DMS79 treated with DMSO at 0.1 percent for 48 hours (cell line): ENCODE results near the gene PKD2L1.

Experiments used
- DNase-seq: peaks from one replicate; lab custom pipeline; 2025; lab: John Stamatoyannopoulos, UW

The PKD2L1 gene

DNA sequence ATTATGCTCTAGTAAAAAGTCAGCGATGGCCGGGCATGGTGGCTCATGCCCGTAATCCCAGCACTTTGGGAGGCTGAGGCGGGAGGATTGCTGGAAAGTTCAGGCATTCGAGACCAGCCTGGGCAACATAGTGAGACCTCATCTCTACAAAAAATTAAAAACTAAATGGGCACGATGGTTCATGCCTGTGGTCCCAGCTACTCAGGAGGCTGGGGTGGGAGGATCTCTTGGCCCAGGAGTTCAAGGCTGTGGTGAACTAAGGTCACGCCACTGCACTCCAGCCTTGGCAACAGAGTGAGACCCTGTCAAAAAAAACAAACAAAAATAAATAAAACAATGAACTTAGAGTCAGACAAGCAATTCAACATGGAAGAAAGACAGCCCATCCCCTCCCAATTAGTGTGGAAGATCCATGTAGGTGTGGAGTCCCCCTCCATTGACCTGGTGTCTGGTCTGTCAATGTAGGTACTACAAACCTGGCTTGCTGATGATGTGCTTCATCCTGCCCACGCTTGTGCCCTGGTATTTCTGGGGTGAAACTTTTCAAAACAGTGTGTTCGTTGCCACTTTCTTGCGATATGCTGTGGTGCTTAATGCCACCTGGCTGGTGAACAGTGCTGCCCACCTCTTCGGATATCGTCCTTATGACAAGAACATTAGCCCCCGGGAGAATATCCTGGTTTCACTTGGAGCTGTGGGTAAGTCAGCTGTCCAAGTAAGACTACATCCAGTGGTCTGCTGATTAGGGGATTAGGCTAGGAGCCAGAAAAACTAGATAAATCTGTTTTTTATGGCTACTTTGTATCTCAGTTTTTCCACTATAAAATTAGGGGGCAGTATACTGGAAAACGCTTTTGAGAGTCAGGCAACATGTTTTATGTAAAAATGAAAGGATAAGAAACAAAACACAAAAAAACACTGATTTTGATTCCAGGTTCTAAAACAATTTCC, 26.3 kb upstream of the PKD2L1 start:
- DNase-seq: no peak

DNA sequence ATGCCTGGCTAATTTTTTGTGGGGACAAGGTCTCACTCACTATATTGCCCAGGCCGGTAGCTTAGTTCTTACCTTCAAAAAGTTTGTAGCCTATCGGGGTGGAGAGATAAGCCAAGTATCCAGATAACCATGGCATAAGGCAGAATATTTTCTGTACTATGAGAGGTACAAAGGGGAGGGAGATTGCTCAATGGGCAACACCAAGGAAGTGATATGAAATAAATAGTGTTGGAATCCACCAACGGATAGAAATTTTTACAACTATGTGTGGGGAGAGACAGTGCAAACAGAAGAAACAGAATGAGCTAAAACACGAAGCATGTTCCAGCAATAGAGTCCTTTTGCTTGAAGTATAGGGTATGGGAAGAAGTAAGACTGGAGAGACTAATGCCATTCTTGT, 25.1 kb upstream of the PKD2L1 start:
- DNase-seq: no peak

DNA sequence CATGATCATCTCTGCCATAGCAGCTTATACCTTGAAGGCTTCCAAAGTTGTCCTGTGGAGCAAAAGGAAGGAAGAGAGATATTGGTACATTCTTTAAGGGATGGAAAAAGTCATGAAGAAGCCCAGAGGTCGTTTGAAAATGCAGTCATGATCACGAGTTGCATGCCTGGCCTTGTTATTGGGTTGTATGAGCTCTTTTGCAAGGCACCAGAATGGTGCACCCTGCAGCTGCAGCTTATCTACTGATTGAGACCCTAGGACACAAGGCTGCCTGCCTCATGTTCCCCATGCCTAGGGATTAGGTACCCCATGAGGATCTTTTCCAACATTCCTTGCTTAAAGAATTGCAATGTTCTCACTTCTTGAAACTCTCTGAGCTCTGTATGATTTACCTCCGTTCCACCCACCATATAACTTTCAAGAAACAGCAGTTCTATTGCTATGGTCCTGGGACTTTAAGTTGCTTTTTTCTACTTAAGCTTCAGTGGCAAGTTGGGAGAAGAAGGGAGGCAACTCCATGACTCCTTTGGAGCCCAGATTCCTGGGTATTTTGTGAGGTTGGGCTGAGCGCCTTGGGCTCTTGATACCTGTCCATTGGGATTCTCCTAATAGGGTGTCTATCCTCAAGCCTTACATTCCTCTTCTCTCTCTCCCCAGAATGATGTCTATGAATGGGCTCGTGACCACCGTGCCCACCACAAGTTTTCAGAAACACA, 23.9 kb upstream of the PKD2L1 start:
- DNase-seq: no peak

DNA sequence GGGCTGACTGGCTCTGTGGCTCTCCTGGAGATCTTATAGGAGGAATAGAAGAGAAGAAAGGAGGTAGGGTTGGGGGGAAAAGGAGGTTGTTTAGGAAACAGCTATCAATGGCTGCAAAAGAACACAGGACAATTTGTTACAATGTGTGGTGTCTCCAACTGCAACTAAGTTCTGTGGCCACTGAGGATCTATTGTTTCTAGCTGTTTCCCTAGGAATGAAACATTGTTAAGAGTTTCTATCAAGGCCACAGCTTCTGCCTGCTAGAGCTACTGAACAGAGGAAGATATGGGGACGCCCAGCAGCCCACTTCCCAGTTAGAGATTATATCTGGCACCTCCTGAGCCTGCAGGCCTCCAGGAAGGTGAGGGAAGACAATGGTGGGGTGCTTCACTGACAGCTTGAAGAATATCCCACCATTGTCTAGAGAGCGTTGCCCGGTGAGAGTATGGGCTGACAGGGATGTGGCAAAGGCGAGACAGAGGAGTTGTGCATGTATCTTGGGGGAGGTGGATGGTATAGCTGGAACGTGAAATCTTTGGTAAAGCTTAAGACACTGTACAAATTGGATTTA, 21.0 kb upstream of the PKD2L1 start:
- DNase-seq: no peak

DNA sequence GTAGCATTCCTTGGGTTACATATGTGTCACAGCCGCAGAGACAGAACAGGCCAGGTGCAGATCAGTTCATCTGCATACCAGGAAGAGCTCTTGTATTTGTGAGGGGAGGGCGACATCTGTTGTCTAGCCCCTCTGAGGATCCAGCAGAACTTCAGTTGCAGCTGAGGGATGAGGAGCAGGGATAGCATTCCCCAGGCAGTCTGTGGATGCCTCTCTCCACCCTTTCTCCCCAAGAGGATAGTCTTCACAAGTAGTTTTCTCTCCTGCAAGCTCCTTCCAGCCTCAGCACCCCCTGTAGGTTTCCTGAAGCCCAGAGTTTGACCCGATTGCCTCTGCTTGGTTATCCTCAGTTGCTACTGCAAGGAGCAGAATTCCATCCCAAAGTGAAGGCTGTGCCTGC, 19.6 kb upstream of the PKD2L1 start:
- DNase-seq: no peak

DNA sequence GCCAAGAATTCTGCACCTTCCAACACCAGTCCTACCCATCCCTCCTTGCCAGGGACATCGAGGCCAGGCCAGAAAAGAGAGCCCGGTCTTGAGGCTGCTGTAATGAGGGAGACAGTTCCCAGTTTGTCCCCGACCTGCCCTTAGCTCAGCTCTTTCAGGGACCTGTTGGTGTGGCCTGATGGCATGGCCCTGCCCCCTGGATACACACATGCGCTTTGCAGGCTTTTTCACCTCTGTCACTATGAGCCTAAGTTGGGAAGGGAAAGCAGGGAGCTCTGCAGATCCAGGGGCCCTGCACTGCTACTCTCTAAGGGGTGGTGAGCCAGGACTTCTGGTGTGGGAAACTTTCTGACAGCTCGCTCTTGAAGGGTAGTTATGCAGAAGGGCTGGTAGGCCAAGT, 19.1 kb upstream of the PKD2L1 start:
- no peak for DNase-seq

DNA sequence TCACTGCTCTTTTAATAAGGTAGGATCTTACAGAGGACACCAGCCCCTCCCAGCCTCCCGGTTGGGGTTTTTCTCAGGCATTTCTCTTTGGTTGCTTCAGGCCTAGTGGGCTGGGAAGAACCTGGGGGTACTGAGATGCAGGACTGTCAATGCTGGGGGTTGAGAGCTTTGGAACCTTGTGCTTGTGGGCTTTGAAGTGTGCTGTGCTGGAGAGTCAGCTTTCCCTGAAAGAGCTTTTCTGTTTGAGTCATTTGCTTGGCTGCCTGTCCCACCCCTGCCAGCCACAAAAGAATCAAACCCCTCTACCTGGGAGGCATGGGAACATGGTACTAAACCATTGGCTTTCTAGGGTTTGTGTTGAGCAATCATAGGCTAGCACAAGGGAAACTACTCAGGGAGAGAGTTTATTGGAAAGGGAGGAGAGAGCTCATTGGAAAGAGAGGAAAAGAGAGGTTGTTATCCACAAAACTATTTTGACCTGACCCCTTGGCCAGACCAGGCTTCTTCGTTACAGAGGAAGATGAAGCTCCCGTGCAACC, 18.4 kb upstream of the PKD2L1 start:
- no peak for DNase-seq

DNA sequence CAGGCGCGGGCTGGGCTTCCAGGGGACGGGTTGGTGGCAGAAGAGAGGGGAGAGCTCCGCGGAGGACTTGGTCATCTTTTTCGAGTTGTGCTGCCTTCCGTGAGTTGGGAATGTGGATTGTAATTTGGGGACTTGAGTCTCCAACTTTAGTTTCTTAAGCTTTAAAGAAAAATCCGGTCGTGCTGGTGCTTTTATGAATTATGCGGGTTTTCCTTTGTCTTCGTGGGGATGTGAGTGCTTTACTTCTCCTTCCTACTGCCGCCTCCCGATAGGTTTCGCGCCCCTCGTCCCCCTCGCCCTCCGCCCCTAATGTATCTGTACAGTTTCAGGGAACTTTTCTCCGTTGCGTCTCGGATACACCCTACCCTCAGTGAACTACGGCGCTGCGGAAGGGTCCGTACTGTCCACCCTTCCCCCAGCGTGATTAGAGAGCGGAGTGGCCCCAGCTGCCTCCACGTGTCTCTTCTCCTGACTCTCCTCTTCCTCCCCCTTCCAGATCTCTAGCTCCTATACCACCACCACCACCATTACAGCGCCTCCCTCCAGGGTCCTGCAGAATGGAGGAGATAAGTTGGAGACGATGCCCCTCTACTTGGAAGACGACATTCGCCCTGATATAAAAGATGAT, 17.7 kb upstream of the PKD2L1 start:
- no peak for DNase-seq

DNA sequence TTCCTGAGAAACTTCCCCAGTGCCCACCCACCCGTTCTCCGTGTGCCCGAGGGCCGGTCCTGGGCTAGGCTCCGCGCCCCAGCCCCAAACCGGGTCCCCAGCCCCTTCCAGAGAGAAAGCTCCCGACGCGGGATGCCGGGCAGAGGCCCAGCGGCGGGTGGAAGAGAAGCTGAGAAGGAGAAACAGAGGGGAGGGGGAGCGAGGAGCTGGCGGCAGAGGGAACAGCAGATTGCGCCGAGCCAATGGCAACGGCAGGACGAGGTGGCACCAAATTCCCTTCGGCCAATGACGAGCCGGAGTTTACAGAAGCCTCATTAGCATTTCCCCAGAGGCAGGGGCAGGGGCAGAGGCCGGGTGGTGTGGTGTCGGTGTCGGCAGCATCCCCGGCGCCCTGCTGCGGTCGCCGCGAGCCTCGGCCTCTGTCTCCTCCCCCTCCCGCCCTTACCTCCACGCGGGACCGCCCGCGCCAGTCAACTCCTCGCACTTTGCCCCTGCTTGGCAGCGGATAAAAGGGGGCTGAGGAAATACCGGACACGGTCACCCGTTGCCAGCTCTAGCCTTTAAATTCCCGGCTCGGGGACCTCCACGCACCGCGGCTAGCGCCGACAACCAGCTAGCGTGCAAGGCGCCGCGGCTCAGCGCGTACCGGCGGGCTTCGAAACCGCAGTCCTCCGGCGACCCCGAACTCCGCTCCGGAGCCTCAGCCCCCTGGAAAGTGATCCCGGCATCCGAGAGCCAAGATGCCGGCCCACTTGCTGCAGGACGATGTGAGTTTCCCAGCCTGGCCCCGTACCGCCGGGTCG, 16.9 kb upstream of the PKD2L1 start, which contains the start of gene SCD:
Gene SCD (plus strand): TSS at position 469 of the 803 bp plus-strand sequence. CDS start 272 bp downstream, at position 741.
- DNase-seq: peak; percentile 65

DNA sequence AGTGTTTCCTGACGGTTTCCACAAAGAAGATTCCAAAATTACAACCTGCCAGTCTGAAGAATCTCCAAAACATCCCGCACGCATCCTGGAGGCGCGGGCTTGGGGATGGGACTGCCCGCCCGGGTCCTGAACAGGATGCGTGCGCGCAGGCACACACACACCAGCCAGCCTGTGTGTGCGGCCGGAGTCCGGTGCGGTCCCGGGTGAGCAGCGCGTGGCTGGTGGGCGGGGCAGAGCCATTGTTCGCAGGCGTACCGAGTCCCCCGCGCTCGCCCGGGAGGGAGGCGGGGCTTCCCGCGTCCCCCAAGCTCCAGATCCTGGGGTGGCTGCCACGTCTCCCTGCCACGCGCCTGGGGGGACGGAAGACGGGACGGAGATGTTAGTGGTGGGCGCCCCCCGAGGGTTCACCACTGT, 16.3 kb upstream of the PKD2L1 start:
- DNase-seq: peak; percentile 7

DNA sequence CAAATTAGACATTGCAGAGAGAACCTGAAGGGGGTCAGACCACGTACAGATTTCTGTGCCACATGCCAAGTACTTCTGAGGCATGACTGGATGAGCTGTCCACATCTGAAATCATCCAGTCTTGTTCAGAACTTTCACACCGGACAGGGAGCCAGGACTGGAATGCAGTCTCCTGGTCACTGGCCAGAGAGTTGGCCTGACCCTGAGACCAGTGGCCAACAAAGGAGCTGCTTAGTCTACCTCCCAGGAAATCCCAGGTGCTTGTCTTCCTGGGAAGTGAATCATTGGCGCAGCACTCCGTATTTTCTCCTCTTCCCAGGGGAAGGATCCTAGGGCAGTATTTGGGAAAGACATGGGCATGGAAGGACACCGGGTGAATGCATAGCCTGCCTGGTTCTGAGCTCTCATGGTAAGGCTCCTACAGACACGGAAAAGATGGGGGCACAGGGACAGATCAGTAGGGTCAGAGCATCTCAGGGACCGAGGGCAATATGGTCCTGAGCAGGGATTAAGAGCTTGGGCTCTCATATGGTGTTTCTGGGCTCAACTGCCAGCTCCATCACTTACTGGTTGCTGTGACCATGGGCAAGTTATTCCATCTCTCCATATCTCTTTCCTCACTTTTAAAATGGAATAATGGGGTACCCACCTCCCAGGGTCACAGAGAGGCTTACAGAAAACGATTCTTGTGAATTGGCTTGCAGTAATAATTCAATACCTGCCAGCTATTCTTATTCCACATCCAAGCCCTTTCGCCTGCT, 15.7 kb upstream of the PKD2L1 start:
- DNase-seq: no peak

DNA sequence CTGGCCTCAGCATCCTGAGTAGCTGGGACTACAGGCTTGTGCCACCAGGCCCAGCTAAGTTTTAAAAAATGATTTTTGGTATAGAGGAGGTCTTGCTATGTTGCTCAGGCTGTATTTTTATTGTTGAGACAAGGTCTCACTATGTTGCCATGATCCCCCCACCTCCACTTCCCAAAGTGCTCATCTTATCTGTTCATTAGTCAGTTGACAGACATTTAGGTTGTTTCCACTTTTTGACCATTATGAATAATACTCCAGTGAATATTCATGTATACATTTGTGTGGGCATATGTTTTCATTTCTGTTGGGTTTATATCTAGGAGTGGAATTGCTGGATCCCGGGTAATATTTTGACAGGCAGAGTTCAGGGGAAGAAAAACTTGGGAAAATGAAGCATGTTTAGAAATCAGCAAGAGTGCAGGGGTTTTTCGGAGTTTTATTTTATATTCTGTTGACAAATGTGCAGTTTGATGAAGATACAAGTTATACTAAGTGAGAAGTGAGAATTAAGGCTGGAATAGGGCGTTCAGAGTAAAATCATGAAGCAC, 14.3 kb upstream of the PKD2L1 start:
- DNase-seq: no peak

DNA sequence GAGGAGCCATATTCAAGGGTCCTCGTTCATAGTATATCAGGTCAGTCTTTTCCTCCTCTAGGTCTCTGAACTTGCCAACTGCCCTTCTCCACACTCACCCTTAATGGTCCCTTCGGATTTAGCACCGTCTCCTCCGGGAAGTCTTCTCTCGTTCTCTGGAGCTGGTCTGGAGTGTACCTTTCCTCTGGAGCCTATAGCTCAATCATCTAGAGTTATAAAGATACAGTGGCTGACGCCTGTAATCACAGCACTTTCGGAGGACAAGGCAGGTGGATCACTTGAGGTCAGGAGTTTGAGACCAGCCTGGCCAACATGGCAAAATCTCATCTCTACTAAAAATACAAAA, 12.6 kb upstream of the PKD2L1 start:
- DNase-seq: no peak

DNA sequence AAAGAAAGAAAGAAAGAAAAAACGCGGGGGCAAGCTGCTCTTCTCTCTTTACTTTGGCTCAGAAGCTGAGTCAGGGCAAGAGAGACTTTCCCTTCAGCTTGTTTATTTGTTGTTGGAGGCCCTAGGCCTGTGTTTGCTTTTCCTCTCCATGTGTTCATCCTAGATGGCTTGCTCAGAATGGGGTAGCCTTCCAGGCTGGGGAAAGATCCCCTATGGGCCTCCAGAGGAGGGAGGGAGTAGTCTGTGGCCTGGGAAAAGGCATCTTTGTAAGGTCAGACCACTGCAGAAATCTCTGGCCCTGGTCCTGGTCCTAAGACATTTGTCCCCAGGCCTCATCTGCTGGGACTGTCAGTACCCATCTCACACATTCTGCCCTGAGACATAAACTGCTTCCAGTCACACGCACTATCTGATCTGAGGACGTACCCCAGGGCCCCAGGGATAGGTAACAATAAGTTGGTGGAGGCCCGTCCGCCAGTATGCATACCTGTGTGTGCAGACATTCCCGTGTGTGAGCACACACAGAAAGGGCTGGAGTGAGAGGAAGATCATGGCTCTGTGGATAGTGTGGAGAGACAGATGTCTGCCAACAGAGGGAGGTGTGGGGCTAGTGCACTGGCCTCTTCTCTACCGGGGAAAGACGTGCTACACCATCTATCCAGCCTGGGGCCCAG, 12.1 kb upstream of the PKD2L1 start:
- peak; percentile 4 for DNase-seq

DNA sequence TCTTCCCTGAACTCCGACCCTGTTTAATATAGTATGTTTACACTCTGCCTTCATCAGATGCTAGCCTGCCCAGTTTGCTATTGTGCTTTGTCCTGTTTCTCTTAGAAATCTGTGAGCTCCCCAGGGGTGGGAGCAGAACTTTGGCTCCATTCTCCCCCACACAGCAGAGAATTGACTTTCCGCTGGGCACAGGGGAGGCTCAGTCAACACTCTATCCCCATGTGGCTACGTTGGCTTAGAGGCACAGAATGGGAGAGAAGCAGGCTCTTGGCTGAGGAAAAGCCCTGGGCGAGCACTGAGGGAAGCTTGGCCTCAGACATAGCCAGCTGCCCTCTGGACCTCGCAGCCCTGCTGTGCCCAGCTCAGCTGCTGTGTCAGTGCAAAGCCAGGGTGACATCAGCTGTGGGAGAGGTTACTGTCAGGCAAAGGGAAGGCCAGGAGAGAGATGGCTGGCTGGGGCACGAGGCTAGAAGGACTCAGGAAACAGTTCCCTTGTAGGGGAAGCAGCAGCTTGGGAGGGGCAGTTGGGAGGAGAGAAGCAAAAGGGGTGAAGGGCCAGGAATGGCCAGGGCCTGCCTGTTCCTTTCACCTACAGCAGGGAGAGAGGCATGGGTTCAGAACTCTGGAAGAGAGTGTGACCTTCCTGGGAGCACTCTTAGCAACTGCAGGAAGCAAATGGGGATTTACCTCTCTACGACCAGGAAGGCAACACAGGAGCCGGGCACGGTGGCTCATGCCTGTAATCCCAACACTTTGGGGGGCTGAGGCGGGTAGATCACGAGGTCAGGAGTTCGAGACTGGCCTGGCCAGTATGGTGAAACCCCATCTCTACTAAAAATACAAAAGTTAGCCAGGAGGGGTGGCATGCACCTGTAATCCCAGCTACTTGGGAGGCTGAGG, 11.2 kb upstream of the PKD2L1 start:
- DNase-seq: no peak

DNA sequence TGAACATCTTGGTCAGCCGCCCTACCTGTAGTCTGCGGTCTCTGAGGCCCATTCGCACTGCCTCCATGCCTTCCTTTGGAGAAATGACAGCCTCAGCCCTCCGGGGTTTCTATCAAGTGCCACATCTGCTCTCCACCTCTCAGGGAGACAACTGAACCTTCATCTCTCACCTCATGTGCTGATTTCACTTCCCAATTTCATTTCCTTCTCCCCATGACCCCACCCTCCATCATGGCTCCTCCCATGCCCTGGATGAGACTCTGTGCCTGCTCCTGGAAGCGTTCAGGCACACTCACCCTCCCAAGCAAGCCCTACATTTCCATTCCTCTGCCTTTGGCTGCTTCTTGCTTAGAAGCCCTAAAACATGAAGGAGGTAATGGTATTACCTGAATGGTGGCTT, 9.2 kb upstream of the PKD2L1 start:
- no peak for DNase-seq

DNA sequence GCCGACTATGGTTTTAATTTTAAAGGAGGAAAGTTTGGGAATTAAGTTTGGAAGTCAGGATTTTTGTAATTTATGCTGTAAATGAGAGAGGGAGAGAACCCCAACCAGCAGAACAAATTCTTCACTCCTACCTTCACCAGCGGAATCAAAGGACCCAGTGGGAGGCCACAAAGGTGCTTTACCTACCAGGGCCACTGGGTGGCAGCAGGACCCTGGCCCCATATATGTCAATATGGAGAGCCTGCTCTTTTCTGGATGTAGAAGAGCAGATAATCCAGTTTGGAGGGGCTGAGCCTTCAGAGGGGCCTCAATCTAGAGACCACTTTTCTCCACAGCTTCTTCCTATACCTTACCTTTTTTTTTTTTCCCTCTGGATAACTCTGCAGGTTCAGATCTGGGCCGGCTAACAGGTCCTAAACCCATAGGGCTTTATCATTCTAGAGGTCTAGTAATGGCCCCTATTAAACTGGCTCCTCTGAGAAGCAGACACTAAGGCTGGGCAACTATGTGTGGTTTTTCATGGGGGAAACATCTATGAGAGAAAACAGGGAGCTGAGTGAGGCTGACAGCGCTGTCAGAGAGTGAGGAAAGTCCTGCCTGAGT, 8.5 kb upstream of the PKD2L1 start:
- peak; percentile 17 for DNase-seq

DNA sequence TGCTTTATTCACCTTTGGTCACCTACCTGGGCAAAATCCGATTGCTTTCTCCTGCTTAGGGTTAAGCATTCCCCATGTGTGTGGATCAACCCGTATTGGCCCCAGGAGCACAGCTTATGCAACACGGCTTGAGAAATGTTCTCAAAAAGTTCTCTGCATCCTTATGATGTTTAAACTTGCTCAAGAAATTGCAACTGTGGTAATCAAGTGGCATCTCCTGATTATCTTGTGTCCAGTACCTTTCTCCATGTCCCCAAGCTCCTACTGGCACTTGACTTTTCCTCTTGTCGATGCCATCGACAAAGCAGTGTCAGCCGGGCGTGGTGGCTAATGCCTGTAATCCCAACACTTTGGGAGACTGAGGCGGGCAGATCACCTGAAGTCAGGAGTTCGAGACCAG, 4.7 kb upstream of the PKD2L1 start:
- DNase-seq: no peak
